Naive thymus-derived CD4-positive, alpha-beta T cell (primary cell): ENCODE measurements around the gene RBP5. TPM values are rescaled to one million over a fixed set of nuclear protein-coding genes. Genes with fewer than 3 reads are reported as not detected.

Source experiments
- ATAC-seq: fragments of 150-1000 bp; cut with Tn5 transposase; 2 replicates; pipeline ENCODE4 v1.10.0; 2021; ENCODE audit warnings: mild to moderate bottlenecking, moderate library complexity
- CTCF ChIA-PET: fragments of 350-600 bp; sonication (Branson Sonifier 250); formaldehyde crosslinking; loops from one replicate; lab custom pipeline; 2021; ENCODE audit warnings: antibody characterized with exemption; lab: Charles Lee
- POLR2A ChIA-PET: fragments of 350-600 bp; sonication (Branson Sonifier 250); formaldehyde crosslinking; loops from one replicate; lab custom pipeline; 2021; ENCODE audit warnings: antibody characterized with exemption, inconsistent platforms; lab: Charles Lee
- DNase-seq, 9 donors: peaks; one replicate each; pipeline versions ENCODE4 v3.0.0 to v3.0.0-alpha.2; 2020 to 2022; ENCODE audit warnings: mixed read lengths in 1 of 9
- H3K27ac ChIP-seq: one replicate; pipeline ENCODE4 v1.7.0; 2013; ENCODE audit warnings: mild to moderate bottlenecking, low read depth, low read length, moderate library complexity
- H3K27me3 ChIP-seq, 2 donors: one replicate each; pipeline ENCODE4 v1.7.0; 2013; ENCODE audit warnings: low read length in 2 of 2, mild to moderate bottlenecking in 2 of 2, moderate library complexity in 2 of 2; ENCODE audit not compliant: control insufficient read depth in 2 of 2, insufficient read depth in 2 of 2
- H3K36me3 ChIP-seq, 3 experiments: 1 replicate in 2 of 3; 2 replicates in 1 of 3; pipeline ENCODE4 v1.7.0; 2013; ENCODE audit warnings: low read length in 3 of 3, mild to moderate bottlenecking in 3 of 3, moderate library complexity in 1 of 3; ENCODE audit not compliant: insufficient read depth in 3 of 3, control insufficient read depth in 2 of 3
- H3K4me1 ChIP-seq, 2 donors: one replicate each; pipeline ENCODE4 v1.7.0; 2013; ENCODE audit warnings: low read length in 2 of 2, mild to moderate bottlenecking in 2 of 2, moderate library complexity in 1 of 2; ENCODE audit not compliant: control insufficient read depth in 2 of 2, insufficient read depth in 2 of 2
- H3K4me3 ChIP-seq: 2 replicates; pipeline ENCODE4 v1.7.0; 2013; ENCODE audit warnings: mild to moderate bottlenecking, low read length
- H3K9me3 ChIP-seq, 3 experiments: 1 replicate in 2 of 3; 2 replicates in 1 of 3; pipeline ENCODE4 v1.7.0; 2013; ENCODE audit warnings: low read length in 3 of 3; ENCODE audit not compliant: control insufficient read depth in 2 of 3
- H3K27ac Mint-ChIP-seq, 9 donors: one replicate each; pipeline ENCODE4 v1.8.0; 2020 to 2022; ENCODE audit warnings: mixed read lengths in 9 of 9, mild to moderate bottlenecking in 8 of 9, moderate library complexity in 5 of 9, inconsistent platforms in 2 of 9
- H3K27me3 Mint-ChIP-seq, 5 donors: one replicate each; pipeline ENCODE4 v1.8.0; 2021 to 2022; ENCODE audit warnings: mixed read lengths in 5 of 5, mild to moderate bottlenecking in 1 of 5
- H3K36me3 Mint-ChIP-seq, 5 donors: one replicate each; pipeline ENCODE4 v1.8.0; 2020 to 2022; ENCODE audit warnings: mixed read lengths in 5 of 5, mild to moderate bottlenecking in 3 of 5, inconsistent platforms in 1 of 5
- H3K4me1 Mint-ChIP-seq, 7 donors: one replicate each; pipeline ENCODE4 v1.8.0; 2020 to 2022; ENCODE audit warnings: mixed read lengths in 7 of 7, mild to moderate bottlenecking in 3 of 7, inconsistent platforms in 1 of 7
- H3K4me3 Mint-ChIP-seq, 10 donors: one replicate each; pipeline ENCODE4 v1.8.0; 2020 to 2022; ENCODE audit warnings: mild to moderate bottlenecking in 10 of 10, mixed read lengths in 10 of 10, moderate library complexity in 6 of 10, inconsistent platforms in 2 of 10
- H3K9me3 Mint-ChIP-seq, 11 donors: one replicate each; pipeline ENCODE4 v1.8.0; 2020 to 2022; ENCODE audit warnings: mixed read lengths in 11 of 11, mild to moderate bottlenecking in 4 of 11, inconsistent platforms in 1 of 11, moderate library complexity in 1 of 11
- intact Hi-C, 2 donors: fragments of 100-400 bp; cut with micrococcal nuclease; formaldehyde crosslinking; loops; one replicate each; pipeline ENCODE4 v1.15.1; 2023
- polyA plus RNA-seq, 2 donors: library from polyadenylated mRNA; unstranded; fragments of 300-500 nt; fragmentation: Illumina TruSeq; gene quantifications; one replicate each; pipeline ENCODE4 v1.2.3, GENCODE V29; 2021
- total RNA-seq, 6 experiments: library from RNA in 5 of 6; stranded (reverse) in 5 of 6; gene quantifications; 1 replicate in 5 of 6; 2 replicates in 1 of 6; pipeline ENCODE4 v1.2.3 and lab custom pipeline; 2021 to 2026

RBP5 gene
- total and polyA plus RNA-seq, 7 experiments from 2014 or later: 0.46 to 1.4 (median 0.50) TPM; not detected in 4

DNA sequence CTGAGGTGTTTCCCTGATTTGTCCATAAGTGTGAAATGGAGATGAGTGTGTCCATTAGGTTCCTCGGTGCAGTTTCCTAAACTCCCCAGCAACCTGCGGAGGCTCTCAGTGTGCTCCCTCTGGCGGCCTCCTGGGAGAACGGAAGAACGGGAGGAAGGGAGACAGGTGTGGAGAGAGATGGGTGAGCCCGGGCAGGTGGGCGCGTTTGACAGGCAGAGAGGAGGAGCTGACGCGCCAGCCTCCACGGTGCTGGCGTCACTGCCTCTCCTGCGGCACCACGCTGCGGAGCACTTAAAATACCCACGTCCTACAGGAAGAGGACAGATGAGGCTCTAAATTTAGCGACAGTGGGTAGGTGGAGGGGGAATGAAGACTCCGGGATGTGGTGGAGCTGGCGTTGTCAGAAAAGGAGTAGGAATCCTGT lies 34.0 kb upstream of the RBP5 start:
- H3K36me3 ChIP-seq: peaks cover 0 to 2% (median 0%) of the 10 kb centered on the region in 3 experiments
- ChIA-PET CTCF (interaction anchor here (0.5 to 1.9 kb wide), 5 partner anchors 10 to 1031 kb away, joined by 3 to 5 read pairs (median 3); no protein-coding TSS in a partner anchor), POLR2A (no interaction called here)
- intact Hi-C loops: loop anchor here in 1 of 2 donors (1.0 kb wide), 1 partner anchor 26 kb away; no protein-coding TSS in a partner anchor
- H3K4me3 Mint-ChIP-seq: peak overlapping the region; percentile 5 to 83 (median 72)
- peak overlapping the region; percentile 39 for H3K4me3 ChIP-seq
- no peak overlapping the region for H3K27ac ChIP-seq
- no peaks in the 10 kb centered on the region for H3K9me3 ChIP-seq
- peak in 7 of 9 donors; percentile 14 to 30 (median 21) for DNase-seq
- H3K9me3 Mint-ChIP-seq: peaks cover 0 to 13% (median 2%) of the 10 kb centered on the region in 11 donors
- H3K36me3 Mint-ChIP-seq: peaks cover 0 to 3% (median 2%) of the 10 kb centered on the region in 5 donors
- no peaks in the 10 kb centered on the region for H3K27me3 ChIP-seq
- H3K27ac Mint-ChIP-seq: peak overlapping the region in 1 of 9 donors; percentile 47
- peaks cover 0 to 31% (median 19%) of the 10 kb centered on the region in 5 donors for H3K27me3 Mint-ChIP-seq
- peaks cover 5 to 15% (median 12%) of the 10 kb centered on the region in 7 donors for H3K4me1 Mint-ChIP-seq
- H3K4me1 ChIP-seq: peaks cover 0 to 2% of the 10 kb centered on the region in 2 donors
- peak; percentile 62 for ATAC-seq

DNA sequence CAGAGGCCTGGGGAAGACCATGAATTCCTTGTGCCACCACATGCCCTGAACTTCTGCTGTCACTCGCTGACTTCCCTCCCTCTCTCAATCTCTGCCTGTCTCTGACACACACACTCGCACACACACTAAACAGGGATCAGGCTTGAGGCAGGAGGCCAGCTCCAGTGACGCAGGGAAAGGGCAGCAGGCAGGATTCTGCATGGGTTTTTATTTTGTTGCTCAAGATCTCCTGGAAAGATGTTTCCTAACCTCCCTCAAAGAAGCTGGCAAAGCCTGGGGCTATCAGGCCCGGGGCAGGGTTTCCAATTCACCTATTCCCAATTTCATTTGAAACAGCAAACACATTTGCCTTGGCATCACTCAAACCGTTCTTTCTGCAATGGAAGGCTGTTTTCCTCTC lies 33.1 kb upstream of the RBP5 start:
- H3K4me3 ChIP-seq: no peak overlapping the region
- no peak overlapping the region for H3K4me3 Mint-ChIP-seq
- H3K9me3 ChIP-seq: no peaks in the 10 kb centered on the region
- ChIA-PET CTCF (no interaction called here), POLR2A (no interaction called here)
- H3K36me3 ChIP-seq: peaks cover 0 to 11% (median 0%) of the 10 kb centered on the region in 3 experiments
- H3K4me1 Mint-ChIP-seq: peaks cover 5 to 15% (median 12%) of the 10 kb centered on the region in 7 donors
- peaks cover 0 to 2% of the 10 kb centered on the region in 2 donors for H3K4me1 ChIP-seq
- no peak for DNase-seq
- ATAC-seq: no peak
- H3K27me3 ChIP-seq: no peaks in the 10 kb centered on the region
- H3K27ac ChIP-seq: no peak overlapping the region
- no peak overlapping the region for H3K27ac Mint-ChIP-seq
- intact Hi-C loops: loop anchor here in 1 of 2 donors (1.0 kb wide), 1 partner anchor 26 kb away; no protein-coding TSS in a partner anchor
- H3K9me3 Mint-ChIP-seq: peaks cover 0 to 7% (median 0%) of the 10 kb centered on the region in 11 donors
- peaks cover 0 to 26% (median 10%) of the 10 kb centered on the region in 5 donors for H3K27me3 Mint-ChIP-seq
- no peaks in the 10 kb centered on the region for H3K36me3 Mint-ChIP-seq

DNA sequence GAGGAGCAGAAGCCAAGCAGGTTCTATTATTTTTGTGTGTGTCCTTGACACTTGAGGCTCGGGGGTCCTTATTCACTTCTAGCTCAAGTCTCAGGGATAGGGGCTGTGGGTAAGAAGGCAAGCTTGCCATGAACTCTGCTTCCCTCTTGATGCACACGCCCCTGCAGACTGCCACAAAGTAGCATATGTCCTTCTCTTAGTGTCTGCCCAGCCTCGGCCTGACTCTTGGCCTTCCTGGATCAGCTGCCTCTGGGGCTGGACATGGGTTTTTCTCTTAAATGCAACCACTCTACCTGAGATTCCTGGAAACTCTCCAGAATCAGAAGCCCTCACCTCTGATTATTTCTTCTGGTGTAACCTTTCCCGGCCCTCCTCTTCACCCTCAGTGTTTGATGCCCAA lies 32.6 kb upstream of the RBP5 start:
- no peak overlapping the region for H3K4me3 ChIP-seq
- H3K27me3 ChIP-seq: no peaks in the 10 kb centered on the region
- peaks cover 0 to 16% (median 0%) of the 10 kb centered on the region in 3 experiments for H3K36me3 ChIP-seq
- ChIA-PET POLR2A (no interaction called here), CTCF (no interaction called here)
- Mint-ChIP-seq H3K4me1 (peaks cover 5 to 15% (median 12%) of the 10 kb centered on the region in 7 donors), H3K9me3 (peaks cover 0 to 4% (median 0%) of the 10 kb centered on the region in 11 donors), H3K27me3 (peaks cover 0 to 24% (median 6%) of the 10 kb centered on the region in 5 donors), H3K27ac (no peak overlapping the region), H3K4me3 (no peak overlapping the region), H3K36me3 (peaks cover 0 to 3% (median 0%) of the 10 kb centered on the region in 5 donors)
- no peak for ATAC-seq
- H3K4me1 ChIP-seq: peaks cover 0 to 2% of the 10 kb centered on the region in 2 donors
- DNase-seq: no peak
- H3K27ac ChIP-seq: no peak overlapping the region
- H3K9me3 ChIP-seq: no peaks in the 10 kb centered on the region
- intact Hi-C loops: no loop called here

DNA sequence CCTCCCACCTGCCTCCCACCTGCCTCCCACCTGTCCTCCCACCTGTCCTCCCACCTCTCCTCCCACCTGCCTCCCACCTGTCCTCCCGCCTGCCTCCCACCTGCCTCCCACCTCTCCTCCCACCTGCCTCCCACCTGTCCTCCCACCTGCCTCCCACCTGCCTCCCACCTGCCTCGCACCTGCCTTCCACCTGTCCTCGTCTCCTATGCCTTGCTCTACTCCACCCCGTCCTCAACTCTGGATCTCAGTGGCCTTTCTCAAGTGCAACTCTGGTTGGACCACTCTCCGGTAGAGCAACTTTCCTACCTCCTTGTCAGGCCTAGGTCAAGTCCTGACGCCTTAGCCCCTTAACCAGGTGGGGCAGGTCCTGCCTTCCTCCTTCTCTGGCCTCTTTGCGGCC lies 31.5 kb upstream of the RBP5 start:
- peaks cover 5 to 15% (median 12%) of the 10 kb centered on the region in 7 donors for H3K4me1 Mint-ChIP-seq
- no peak for DNase-seq
- H3K9me3 Mint-ChIP-seq: peaks cover 0 to 2% (median 0%) of the 10 kb centered on the region in 11 donors
- H3K27ac ChIP-seq: no peak overlapping the region
- no peak overlapping the region for H3K4me3 Mint-ChIP-seq
- ChIA-PET CTCF (interaction anchor here (0.6 kb wide), 1 partner anchor 16 kb away, joined by 4 read pairs; no protein-coding TSS in a partner anchor), POLR2A (no interaction called here)
- H3K36me3 ChIP-seq: peaks cover 0 to 24% (median 0%) of the 10 kb centered on the region in 3 experiments
- peaks cover 0 to 9% (median 3%) of the 10 kb centered on the region in 5 donors for H3K36me3 Mint-ChIP-seq
- peaks cover 0 to 2% of the 10 kb centered on the region in 2 donors for H3K4me1 ChIP-seq
- H3K4me3 ChIP-seq: no peak overlapping the region
- no peaks in the 10 kb centered on the region for H3K27me3 ChIP-seq
- intact Hi-C loops: no loop called here
- ATAC-seq: no peak
- H3K27me3 Mint-ChIP-seq: peaks cover 0 to 19% (median 6%) of the 10 kb centered on the region in 5 donors
- peak overlapping the region in 1 of 9 donors; percentile 17 for H3K27ac Mint-ChIP-seq
- H3K9me3 ChIP-seq: no peaks in the 10 kb centered on the region

DNA sequence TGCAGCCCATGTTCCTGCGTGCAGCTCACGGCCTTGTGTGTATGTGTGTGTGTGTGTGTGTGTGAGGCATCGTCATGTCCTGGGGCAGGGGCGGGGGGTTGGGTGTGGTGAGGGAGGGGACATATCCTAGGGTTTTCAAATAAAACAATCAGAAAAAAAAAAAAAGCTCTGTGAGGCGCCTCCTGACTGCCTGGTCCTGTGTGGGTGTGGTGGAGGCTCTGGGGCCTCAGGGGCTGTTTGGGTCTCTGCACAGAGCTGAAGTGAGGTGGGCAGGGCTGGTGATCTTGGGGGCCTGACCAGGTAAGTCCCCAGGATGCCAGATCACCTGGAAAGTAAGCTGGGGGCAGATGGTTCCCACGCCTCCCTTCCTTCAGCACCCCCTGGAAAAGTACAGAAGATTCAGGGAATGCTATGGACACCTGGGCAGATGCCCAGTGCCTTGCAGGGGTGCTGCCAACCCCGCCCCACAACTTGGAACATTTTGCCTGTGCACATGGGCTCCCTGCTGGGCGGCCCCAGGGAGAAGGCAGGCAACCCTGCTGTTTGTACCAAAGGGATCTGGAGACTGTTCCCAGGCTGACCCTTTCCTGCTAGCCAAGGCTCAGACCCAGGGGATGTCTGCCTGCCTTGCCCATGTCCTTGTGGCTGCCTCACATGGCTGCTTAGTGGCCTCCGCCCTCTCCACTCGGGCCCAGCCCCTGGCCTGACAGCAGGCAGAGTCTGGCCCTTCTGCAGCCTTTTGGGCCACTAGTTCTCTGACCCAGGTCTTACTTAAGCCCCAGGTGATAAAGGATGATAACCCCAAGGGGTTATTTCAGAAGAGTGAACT lies 30.3 kb upstream of the RBP5 start:
- Histone ChIP-seq H3K27ac (no peak overlapping the region), H3K27me3 (no peaks in the 10 kb centered on the region), H3K4me1 (peaks cover 0 to 2% of the 10 kb centered on the region in 2 donors), H3K9me3 (no peaks in the 10 kb centered on the region), H3K36me3 (peaks cover 0 to 24% (median 0%) of the 10 kb centered on the region in 3 experiments), H3K4me3 (no peak overlapping the region)
- ChIA-PET CTCF (no interaction called here), POLR2A (no interaction called here)
- Mint-ChIP-seq H3K27me3 (peaks cover 0 to 13% (median 6%) of the 10 kb centered on the region in 5 donors), H3K27ac (no peak overlapping the region), H3K4me1 (peaks cover 5 to 15% (median 12%) of the 10 kb centered on the region in 7 donors), H3K36me3 (peaks cover 0 to 17% (median 6%) of the 10 kb centered on the region in 5 donors), H3K4me3 (no peak overlapping the region), H3K9me3 (peaks cover 0 to 2% (median 0%) of the 10 kb centered on the region in 11 donors)
- DNase-seq (no peak), ATAC-seq (no peak)
- intact Hi-C loops: no loop called here

DNA sequence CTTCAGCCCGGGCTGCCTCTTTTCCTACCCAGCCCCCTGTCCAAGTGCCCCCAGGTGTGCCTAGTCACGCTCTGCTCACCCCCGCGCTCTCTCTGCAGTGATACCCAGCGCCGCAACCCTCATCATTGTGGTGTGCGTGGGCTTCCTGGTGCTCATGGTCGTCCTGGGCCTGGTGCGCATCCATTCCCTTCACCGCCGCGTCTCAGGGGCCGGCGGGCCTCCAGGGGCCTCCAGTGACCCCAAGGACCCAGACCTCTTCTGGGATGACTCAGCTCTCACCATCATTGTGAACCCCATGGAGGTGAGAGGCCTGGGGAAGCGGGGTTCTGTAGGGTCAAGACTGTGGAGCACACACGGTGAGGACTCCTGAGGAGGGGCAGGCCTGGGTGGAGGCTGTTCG lies 28.7 kb upstream of the RBP5 start:
- intact Hi-C loops: no loop called here
- no peak overlapping the region for H3K4me3 ChIP-seq
- peaks cover 0 to under 1% of the 10 kb centered on the region in 2 donors for H3K4me1 ChIP-seq
- H3K27me3 ChIP-seq: no peaks in the 10 kb centered on the region
- ATAC-seq (no peak), DNase-seq (no peak)
- ChIA-PET POLR2A (no interaction called here), CTCF (no interaction called here)
- H3K27ac ChIP-seq: no peak overlapping the region
- H3K9me3 ChIP-seq: no peaks in the 10 kb centered on the region
- peaks cover 0 to 2% (median 0%) of the 10 kb centered on the region in 11 donors for H3K9me3 Mint-ChIP-seq
- peaks cover 0 to under 1% (median 0%) of the 10 kb centered on the region in 5 donors for H3K27me3 Mint-ChIP-seq
- peaks cover 0 to 28% (median 0%) of the 10 kb centered on the region in 3 experiments for H3K36me3 ChIP-seq
- no peak overlapping the region for H3K4me3 Mint-ChIP-seq
- H3K4me1 Mint-ChIP-seq: peaks cover 0 to 7% (median under 1%) of the 10 kb centered on the region in 7 donors
- peaks cover 0 to 19% (median 6%) of the 10 kb centered on the region in 5 donors for H3K36me3 Mint-ChIP-seq
- H3K27ac Mint-ChIP-seq: peak overlapping the region in 1 of 9 donors; percentile 66
